Endometrial microvascular endothelial cells (primary cell): ENCODE measurements around the gene TUBG1. TPM values are rescaled to one million over a fixed set of nuclear protein-coding genes. Genes with fewer than 3 reads are reported as not detected.
"Not testable (repeated sequence)": the region's sequence is repeated elsewhere in the genome, so short reads cannot be mapped to it uniquely, and the experiment has no call there.

Experiments used
- in situ Hi-C: cut with HindIII; loops from 2 replicates; pipeline ENCODE4 v1.10.0; 2017; ENCODE audit warnings: low sequenced_read_pairs, low pct_unique_long_range_greater_than_20kb; ENCODE audit errors: inconsistent ontology term
- total RNA-seq: library from RNA; depleted of rRNA; stranded (reverse); fragments of >200 nt; gene quantifications from one replicate; pipeline ENCODE4 v1.2.3, GENCODE V29; 2015; ENCODE audit errors: inconsistent ontology term

Gene TUBG1
- total RNA-seq, 1 donor from 2014 or later, result 137 TPM

GRCh38 chr17:42657824-42658588 is 48.5 kb downstream of the TUBG1 start:
- in situ Hi-C loops, result no loop called here

- in situ Hi-C loops, result no loop called here
Measured at GRCh38 chr17:42659079-42659931, 49.8 kb downstream of the TUBG1 start, which contains the start of gene TUBG2. Gene TUBG2 (plus strand): TSS chr17:42659284. CDS start chr17:42659504, 220 bp downstream.

- in situ Hi-C loops, result not testable (repeated sequence)
Measured at GRCh38 chr17:42659932-42660274, 50.4 kb downstream of the TUBG1 start.

- in situ Hi-C loops, result no loop called here
Measured at GRCh38 chr17:42660692-42661345, 51.3 kb downstream of the TUBG1 start.

Other genes starting within 250 kb of the TUBG1 start
- gene STAT3, start 221.2 kb upstream of the TUBG1 start, total RNA-seq, result 86.0 TPM
- gene CAVIN1, start 186.4 kb upstream of the TUBG1 start, total RNA-seq, result 806 TPM
- 27.1 TPM for gene ATP6V0A1, start 150.8 kb upstream of the TUBG1 start, total RNA-seq
- gene NAGLU, start 73.4 kb upstream of the TUBG1 start, total RNA-seq, result 33.7 TPM
- gene HSD17B1, start 56.8 kb upstream of the TUBG1 start, total RNA-seq, result not detected
- 37.3 TPM for gene COASY, start 47.5 kb upstream of the TUBG1 start, total RNA-seq
- gene MLX, start 42.6 kb upstream of the TUBG1 start, total RNA-seq, result 31.6 TPM
- gene PSMC3IP, start 32.0 kb upstream of the TUBG1 start, total RNA-seq, result 8.5 TPM
- gene RETREG3, start 309 bp upstream of the TUBG1 start, total RNA-seq, result 65.9 TPM
- 7.4 TPM for gene TUBG2, start 49.6 kb downstream of the TUBG1 start, total RNA-seq
- 9.6 TPM for gene PLEKHH3, start 67.3 kb downstream of the TUBG1 start, total RNA-seq
- gene CCR10, start 72.2 kb downstream of the TUBG1 start, total RNA-seq, result 1.5 TPM
- gene CNTNAP1, start 72.8 kb downstream of the TUBG1 start, total RNA-seq, result 29.7 TPM
- 13.5 TPM for gene EZH1, start 135.4 kb downstream of the TUBG1 start, total RNA-seq
- 2.8 TPM for gene RAMP2, start 151.5 kb downstream of the TUBG1 start, total RNA-seq
- gene VPS25, start 163.8 kb downstream of the TUBG1 start, total RNA-seq, result 70.5 TPM
- 6.5 TPM for gene WNK4, start 170.9 kb downstream of the TUBG1 start, total RNA-seq
- gene COA3, start 189.0 kb downstream of the TUBG1 start, total RNA-seq, result 79.3 TPM
- 0.37 TPM for gene CNTD1, start 189.2 kb downstream of the TUBG1 start, total RNA-seq
- 109 TPM for gene BECN1, start 214.6 kb downstream of the TUBG1 start, total RNA-seq
- 163 TPM for gene PSME3, start 223.7 kb downstream of the TUBG1 start, total RNA-seq
- gene AOC2, start 234.9 kb downstream of the TUBG1 start, total RNA-seq, result 0.09 TPM
- gene AOC3, start 241.5 kb downstream of the TUBG1 start, total RNA-seq, result not detected